ENCODE measurements around the gene PNKD. TPM values are rescaled to one million over a fixed set of nuclear protein-coding genes. Genes with fewer than 3 reads are reported as not detected.

PNKD gene
- total RNA-seq, 1 experiment from 2014 or later = 97.7 TPM

GRCh38 chr2:218230882-218231281, 39.4 kb upstream of the PNKD start:
- Histone ChIP-seq H3K79me2 (ENCODE audit: low read length) (peaks cover 10% of the 10 kb centered on the region; the same call in 1 of the 2 replicates), H4K20me1 (ENCODE audit: low read length) (no peaks in the 10 kb centered on the region), H3K27me3 (ENCODE audit: low read length) (no peaks in the 10 kb centered on the region), H3K9me2 (replicated peaks; ENCODE audit: low read length) (no peaks in the 10 kb centered on the region), H2AFZ (ENCODE audit: low read length) (no peak overlapping the region), H3K9ac (ENCODE audit: low read length) (no peak overlapping the region), H3K4me2 (ENCODE audit: low read length) (no peak overlapping the region), H3K4me3 (ENCODE audit: low read length) (no peak overlapping the region), H3K27ac (ENCODE audit: low read length) (no peak overlapping the region), H3F3A (ENCODE audit: low read length, unreplicated experiment) (peaks cover 17% of the 10 kb centered on the region), H3K4me1 (ENCODE audit: insufficient read depth, low read length) (peaks cover 28% of the 10 kb centered on the region), H3K36me3 (ENCODE audit: low read depth, low read length) (peaks cover 59% of the 10 kb centered on the region), H3K9me3 (ENCODE audit: low read length) (no peaks in the 10 kb centered on the region)
- intact Hi-C loops (cut with micrococcal nuclease) = no loop called here
- no TSS peak for BruUV-seq (replicated peaks)
- ChIA-PET CTCF (interaction anchor here (0.7 kb wide), 1 partner anchor 1755 kb away, joined by 4 read pairs; no protein-coding TSS in a partner anchor), POLR2A (ENCODE audit: unreplicated experiment) (no interaction called here)
- TF ChIP-seq EZH2phosphoT487 (IDR thresholded peaks at IDR 0.05; ENCODE audit: borderline replicate concordance, low read length) = no peak
- TF ChIP-seq, protein P1, sequence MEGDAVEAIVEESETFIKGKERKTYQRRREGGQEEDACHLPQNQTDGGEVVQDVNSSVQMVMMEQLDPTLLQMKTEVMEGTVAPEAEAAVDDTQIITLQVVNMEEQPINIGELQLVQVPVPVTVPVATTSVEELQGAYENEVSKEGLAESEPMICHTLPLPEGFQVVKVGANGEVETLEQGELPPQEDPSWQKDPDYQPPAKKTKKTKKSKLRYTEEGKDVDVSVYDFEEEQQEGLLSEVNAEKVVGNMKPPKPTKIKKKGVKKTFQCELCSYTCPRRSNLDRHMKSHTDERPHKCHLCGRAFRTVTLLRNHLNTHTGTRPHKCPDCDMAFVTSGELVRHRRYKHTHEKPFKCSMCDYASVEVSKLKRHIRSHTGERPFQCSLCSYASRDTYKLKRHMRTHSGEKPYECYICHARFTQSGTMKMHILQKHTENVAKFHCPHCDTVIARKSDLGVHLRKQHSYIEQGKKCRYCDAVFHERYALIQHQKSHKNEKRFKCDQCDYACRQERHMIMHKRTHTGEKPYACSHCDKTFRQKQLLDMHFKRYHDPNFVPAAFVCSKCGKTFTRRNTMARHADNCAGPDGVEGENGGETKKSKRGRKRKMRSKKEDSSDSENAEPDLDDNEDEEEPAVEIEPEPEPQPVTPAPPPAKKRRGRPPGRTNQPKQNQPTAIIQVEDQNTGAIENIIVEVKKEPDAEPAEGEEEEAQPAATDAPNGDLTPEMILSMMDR (conservative IDR thresholded peaks at IDR 0.05; ENCODE audit: low read depth, low read length) = peak; percentile 44; the same call in 1 of the 2 replicates
- ATAC-seq (no peak; the same call in 1 of the 2 replicates), DNase-seq (peak; percentile 51)

DNA sequence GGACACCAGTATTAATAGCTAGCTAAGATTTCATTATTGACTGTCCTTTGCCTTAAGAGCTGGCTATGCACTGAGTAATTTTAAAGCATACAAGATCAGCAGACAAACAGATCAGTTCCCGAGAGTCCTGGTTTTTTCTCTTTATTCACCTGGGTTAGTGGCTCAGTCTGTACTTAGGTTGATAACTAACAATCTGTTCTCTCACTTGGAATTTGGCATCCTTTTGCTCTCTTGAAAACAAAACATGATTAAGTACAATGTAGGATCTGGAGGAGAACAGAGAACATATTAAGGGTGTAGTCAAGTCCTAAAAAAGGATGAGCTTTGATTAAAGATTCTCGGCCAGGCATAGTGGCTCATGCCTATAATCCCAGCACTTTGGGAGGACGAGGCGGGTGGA, 36.8 kb upstream of the PNKD start:
- Histone ChIP-seq H3F3A (ENCODE audit: low read length, unreplicated experiment) (peaks cover 15% of the 10 kb centered on the region), H3K79me2 (ENCODE audit: low read length) (peaks cover 10% of the 10 kb centered on the region; the same call in 1 of the 2 replicates)

GRCh38 chr2:218234521-218234920, 35.8 kb upstream of the PNKD start:
- ATAC-seq = 0 out of 2 replicates have a peak, but pooled peaks have one; percentile 33
- intact Hi-C loops (cut with micrococcal nuclease) = no loop called here
- TF ChIP-seq EZH2phosphoT487 (IDR thresholded peaks at IDR 0.05; ENCODE audit: borderline replicate concordance, low read length) (no peak), EZH2 (IDR thresholded peaks at IDR 0.05; ENCODE audit: low read length, unreplicated experiment) (no peak)
- TF ChIP-seq, protein P1 (conservative IDR thresholded peaks at IDR 0.05; ENCODE audit: low read depth, low read length) = no peak
- BruUV-seq (replicated peaks) = no TSS peak
- Histone ChIP-seq H3K27me3 (ENCODE audit: low read length) (no peaks in the 10 kb centered on the region), H3F3A (ENCODE audit: low read length, unreplicated experiment) (peaks cover 6% of the 10 kb centered on the region), H3K79me2 (ENCODE audit: low read length) (peaks cover 10% of the 10 kb centered on the region; the same call in 1 of the 2 replicates), H3K9me2 (replicated peaks; ENCODE audit: low read length) (no peaks in the 10 kb centered on the region), H3K9ac (ENCODE audit: low read length) (no peak overlapping the region), H4K20me1 (ENCODE audit: low read length) (no peaks in the 10 kb centered on the region), H3K27ac (ENCODE audit: low read length) (no peak overlapping the region), H3K4me1 (ENCODE audit: insufficient read depth, low read length) (peaks cover 16% of the 10 kb centered on the region), H3K4me3 (ENCODE audit: low read length) (no peak overlapping the region), H3K9me3 (ENCODE audit: low read length) (no peaks in the 10 kb centered on the region), H2AFZ (ENCODE audit: low read length) (no peak overlapping the region), H3K4me2 (ENCODE audit: low read length) (no peak overlapping the region), H3K36me3 (ENCODE audit: low read depth, low read length) (peaks cover 64% of the 10 kb centered on the region)
- no peak for DNase-seq
- CTCF ChIA-PET = no interaction called here
- POLR2A ChIA-PET (ENCODE audit: unreplicated experiment) = no interaction called here

More for the DNA sequence above, 36.8 kb upstream of the PNKD start:
- intact Hi-C loops (cut with micrococcal nuclease) = no loop called here
- ChIA-PET CTCF (no interaction called here), POLR2A (ENCODE audit: unreplicated experiment) (interaction anchor here (0.6 kb wide), 1 partner anchor 54 kb away, joined by 3 read pairs; no protein-coding TSS in a partner anchor)
- DNase-seq (no peak), ATAC-seq (no peak)
- H3K4me1 ChIP-seq (ENCODE audit: insufficient read depth, low read length) = peaks cover 25% of the 10 kb centered on the region
- H4K20me1 ChIP-seq (ENCODE audit: low read length) = no peaks in the 10 kb centered on the region
- no peaks in the 10 kb centered on the region for H3K9me3 ChIP-seq (ENCODE audit: low read length)
- H3K4me2 ChIP-seq (ENCODE audit: low read length) = no peak overlapping the region
- H3K36me3 ChIP-seq (ENCODE audit: low read depth, low read length) = peaks cover 57% of the 10 kb centered on the region
- no peak overlapping the region for H3K4me3 ChIP-seq (ENCODE audit: low read length)
- no peaks in the 10 kb centered on the region for H3K27me3 ChIP-seq (ENCODE audit: low read length)
- H3K9me2 ChIP-seq (replicated peaks; ENCODE audit: low read length) = no peaks in the 10 kb centered on the region
- no peak overlapping the region for H2AFZ ChIP-seq (ENCODE audit: low read length)
- no peak overlapping the region for H3K9ac ChIP-seq (ENCODE audit: low read length)
- BruUV-seq (replicated peaks) = no TSS peak
- TF ChIP-seq EZH2 (IDR thresholded peaks at IDR 0.05; ENCODE audit: low read length, unreplicated experiment) (no peak), EZH2phosphoT487 (IDR thresholded peaks at IDR 0.05; ENCODE audit: borderline replicate concordance, low read length) (no peak)
- TF ChIP-seq, protein P1 (conservative IDR thresholded peaks at IDR 0.05; ENCODE audit: low read depth, low read length) = no peak
- no peak overlapping the region for H3K27ac ChIP-seq (ENCODE audit: low read length)
